GM12878 (cell line): ENCODE data around the gene PRDM15. TPM values are rescaled to one million over a fixed set of nuclear protein-coding genes. Genes with fewer than 3 reads are reported as not detected.

Experiments
- ATAC-seq: fragments of 200-7000 bp; cut with Tn5 transposase; 3 replicates; pipeline ENCODE4 v1.9.1; 2020; ENCODE audit warnings: mild to moderate bottlenecking, moderate library complexity
- BruUV-seq: library from RNA; stranded (reverse); fragments of 400-500 nt; replicated peaks from 2 replicates; lab custom pipeline; 2021; lab: Mats Ljungman, UMichigan
- CTCF ChIA-PET: fragments of 300-600 bp; sonication (Branson Sonifier 250); formaldehyde crosslinking; extraction: SDS; loops from one replicate; lab custom pipeline; 2021; ENCODE audit warnings: inconsistent platforms; lab: Yijun Ruan, JAX
- POLR2A ChIA-PET: fragments of 350-600 bp; formaldehyde crosslinking; extraction: SDS; loops from one replicate; lab custom pipeline; 2021; ENCODE audit warnings: inconsistent platforms; lab: Charles Lee
- RAD21 ChIA-PET: fragments of 300-600 bp; sonication (Branson Sonifier 250); formaldehyde crosslinking; loops from one replicate; lab custom pipeline; 2023; ENCODE audit warnings: antibody characterized with exemption; ENCODE audit not compliant: unreplicated experiment; lab: Charles Lee
- SMC1A ChIA-PET: fragments of 300-600 bp; sonication (Branson Sonifier 250); formaldehyde crosslinking; loops from one replicate; lab custom pipeline; 2023; ENCODE audit not compliant: unreplicated experiment, uncharacterized antibody; lab: Charles Lee
- DNase-seq: peaks from one replicate; pipeline ENCODE4 v3.0.0-alpha.2; 2011; ENCODE audit warnings: low read depth, low spot score
- FAIRE-seq: peaks from 3 replicates; lab custom pipeline; 2011; peaks lifted over from hg19 to GRCh38; lab: Jason Lieb, UNC
- H2AFZ ChIP-seq: 2 replicates; pipeline ENCODE4 v1.6.0; 2011; ENCODE audit warnings: low read depth, low read length, control low read depth; ENCODE audit not compliant: control insufficient read depth
- H3K27ac ChIP-seq: 2 replicates; pipeline ENCODE4 v1.5.1; 2011; ENCODE audit warnings: control low read depth; ENCODE audit not compliant: control insufficient read depth, insufficient read depth
- H3K27me3 ChIP-seq, 2 experiments: replicated peaks in 1 of 2; 2 replicates each; pipeline versions ENCODE4 v1.6.0 to v1.6.1; 2011; ENCODE audit warnings: low read length in 1 of 2; ENCODE audit not compliant: control insufficient read depth in 2 of 2, insufficient read depth in 2 of 2
- H3K36me3 ChIP-seq, 2 experiments: 2 replicates each; pipeline ENCODE4 v1.5.1; 2011; ENCODE audit warnings: low read length in 1 of 2; ENCODE audit not compliant: control insufficient read depth in 2 of 2, insufficient read depth in 2 of 2
- H3K4me1 ChIP-seq: 2 replicates; pipeline ENCODE4 v1.6.1; 2011; ENCODE audit warnings: mild to moderate bottlenecking, low read length, moderate library complexity, mixed read lengths; ENCODE audit not compliant: control insufficient read depth, insufficient read depth
- H3K4me2 ChIP-seq: 2 replicates; pipeline ENCODE4 v1.6.0; 2011; ENCODE audit warnings: control low read depth; ENCODE audit not compliant: control insufficient read depth, insufficient read depth
- H3K4me3 ChIP-seq: fragments of 200-600 bp; sonication (generic); 2 replicates; pipeline ENCODE4 v1.5.1; 2016
- H3K79me2 ChIP-seq: 2 replicates; pipeline ENCODE4 v1.6.0; 2011; ENCODE audit warnings: low read length; ENCODE audit not compliant: control insufficient read depth, insufficient read depth
- H3K9ac ChIP-seq: 2 replicates; pipeline ENCODE4 v1.8.0; 2011; ENCODE audit warnings: low read length, control low read depth, mixed read lengths; ENCODE audit not compliant: control insufficient read depth, insufficient read depth
- H3K9me3 ChIP-seq: replicated peaks from 3 replicates; pipeline ENCODE4 v1.5.1; 2011; ENCODE audit warnings: mild to moderate bottlenecking, low read length; ENCODE audit not compliant: control insufficient read depth, insufficient read depth
- H4K20me1 ChIP-seq: 2 replicates; pipeline ENCODE4 v1.6.0; 2011; ENCODE audit not compliant: control insufficient read depth, insufficient read depth
- CBFB ChIP-seq: IDR thresholded peaks from 2 replicates; pipeline ENCODE4 v1.6.1; 2016; ENCODE audit warnings: antibody characterized with exemption, low read depth
- CREB1 ChIP-seq: IDR thresholded peaks from 2 replicates; pipeline ENCODE4 v1.6.1; 2012; ENCODE audit warnings: low read depth, mild to moderate bottlenecking, inconsistent platforms
- EGR1 ChIP-seq, 2 experiments: IDR thresholded peaks; 1 replicate in 1 of 2; 2 replicates in 1 of 2; pipeline ENCODE4 v1.6.1; 2011 to 2012; ENCODE audit warnings: low read depth in 2 of 2, low read length in 2 of 2, borderline replicate concordance in 1 of 2, mild to moderate bottlenecking in 1 of 2, moderate library complexity in 1 of 2
- MEF2A ChIP-seq: IDR thresholded peaks from 2 replicates; pipeline ENCODE4 v1.6.1; 2011; ENCODE audit warnings: low read depth, mild to moderate bottlenecking, low read length, moderate library complexity; ENCODE audit not compliant: insufficient read depth
- NR2F1 ChIP-seq: fragments of 450-650 bp; conservative IDR thresholded peaks from 2 replicates; pipeline ENCODE4 v1.6.1; 2017; ENCODE audit warnings: mild to moderate bottlenecking
- RB1 ChIP-seq: fragments of 450-650 bp; formaldehyde crosslinking; IDR thresholded peaks from 2 replicates; pipeline ENCODE4 v1.6.1; 2017; ENCODE audit warnings: mild to moderate bottlenecking, borderline replicate concordance
- RUNX3 ChIP-seq: IDR thresholded peaks from 2 replicates; pipeline ENCODE4 v1.6.1; 2012; ENCODE audit warnings: low read length, inconsistent platforms
- SP1 ChIP-seq: IDR thresholded peaks from one replicate; pipeline ENCODE4 v1.6.1; 2011; ENCODE audit warnings: low read depth, low read length
- TAF1 ChIP-seq: IDR thresholded peaks from 2 replicates; pipeline ENCODE4 v1.6.1; 2011; ENCODE audit warnings: mild to moderate bottlenecking, low read depth, low read length, borderline replicate concordance
- TCF12 ChIP-seq: IDR thresholded peaks from 2 replicates; pipeline ENCODE4 v1.6.1; 2011; ENCODE audit warnings: low read depth, mild to moderate bottlenecking, low read length
- YY1 ChIP-seq: IDR thresholded peaks from 2 replicates; pipeline ENCODE4 v1.6.1; 2011; ENCODE audit warnings: low read depth, mild to moderate bottlenecking, low read length
- ZNF24 ChIP-seq: fragments of 450-650 bp; IDR thresholded peaks from 2 replicates; pipeline ENCODE4 v1.6.1; 2017; ENCODE audit warnings: antibody characterized with exemption, mild to moderate bottlenecking
- WGBS: methylation state at CpG from one replicate; pipeline ENCODE4 v1.1.6; 2016; ENCODE audit warnings: low lambda C conversion rate; ENCODE audit not compliant: insufficient replicate concordance, insufficient coverage; ENCODE audit errors: missing lambda C conversion rate; 5-methylcytosine and 5-hydroxymethylcytosine counted together
- in situ Hi-C: fragments of 300-500 bp; cut with MboI; formaldehyde crosslinking; loops from 9 replicates; pipeline ENCODE4 v1.14.3; 2018; ENCODE audit warnings: mixed read lengths
- intact Hi-C: fragments of 100-400 bp; cut with micrococcal nuclease; formaldehyde crosslinking; loops from one replicate; pipeline ENCODE4 v1.14.2; 2022; ENCODE audit not compliant: unreplicated experiment
- polyA plus RNA-seq, 11 experiments: library from polyadenylated mRNA; depleted of rRNA in 4 of 11; unstranded in 6 of 11; stranded (reverse) in 5 of 11; fragments of >200 nt; fragmentation: Nextera tagmentation in 4 of 11; fragmentation: Illumina TruSeq in 1 of 11; extraction: Ambion mirVana in 4 of 11; extraction: Trizol in 1 of 11; gene quantifications; 1 replicate in 1 of 11; 2 replicates in 10 of 11; pipeline versions ENCODE4 v1.2.1 to v1.2.3, GENCODE V29; 2011 to 2016; ENCODE audit warnings: inconsistent platforms in 2 of 11, missing spikeins in 2 of 11, low read depth in 1 of 11
- total RNA-seq, 4 experiments: library from RNA; depleted of rRNA in 3 of 4; stranded (reverse); fragments of >200 nt in 3 of 4; fragmentation: Illumina TruSeq in 1 of 4; extraction: Trizol in 1 of 4; gene quantifications; 2 replicates each; pipeline versions ENCODE4 v1.2.1 to v1.2.3, GENCODE V29; 2013 to 2021

The PRDM15 gene
- total and polyA plus RNA-seq, 10 of the 15 experiments (the other 5 are each of a cell fraction or from before 2014, with no cell fraction given), result 2.2 to 16.0 (median 8.6) TPM

DNA sequence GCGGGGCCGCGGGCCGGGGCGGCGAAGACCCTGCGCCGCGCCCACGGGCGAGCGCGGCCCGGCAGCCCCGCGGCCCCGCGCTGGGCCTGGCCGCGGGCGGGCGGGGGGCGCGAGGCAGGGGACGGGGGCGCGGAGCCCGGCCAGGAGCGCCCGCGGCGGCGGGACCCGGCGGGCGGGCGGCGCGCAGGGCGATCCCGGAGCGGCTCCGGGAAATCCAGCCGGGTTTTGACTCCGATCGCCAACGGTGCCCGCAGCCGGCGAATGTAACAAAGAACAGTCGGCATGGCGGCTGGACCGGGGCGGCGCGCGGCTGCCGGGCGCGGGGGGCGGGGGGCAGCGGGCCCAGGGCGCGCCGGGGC is 334 bp downstream of the PRDM15 start:
- no peak for FAIRE-seq
- peak overlapping the region; percentile 86; the same call in 1 of the 2 replicates for H3K27ac ChIP-seq
- H3K9me3 ChIP-seq, result no peaks in the 10 kb centered on the region
- H3K79me2 ChIP-seq, result peaks cover 42% of the 10 kb centered on the region
- peak overlapping the region; percentile 94; the same call in 1 of the 2 replicates for H3K4me3 ChIP-seq
- no peak overlapping the region for H2AFZ ChIP-seq
- peak overlapping the region; percentile 83; the same call in 1 of the 2 replicates for H3K9ac ChIP-seq
- H4K20me1 ChIP-seq, result no peaks in the 10 kb centered on the region
- no TSS peak for BruUV-seq
- peaks cover 17% of the 10 kb centered on the region for H3K4me1 ChIP-seq
- TF ChIP-seq RUNX3, result peak; percentile 55
- peak in 1 of 2 experiments; percentile 63; a peak in 2 of 3 replicates for TF ChIP-seq EGR1 (IDR thresholded peaks at IDR 0.05; ENCODE audit: borderline replicate concordance in 1 of 2, low read depth in 2 of 2, low read length in 2 of 2)
- peak; percentile 53; the same call in 1 of the 2 replicates for TF ChIP-seq TCF12
- TF ChIP-seq ZNF24, result no peak
- TF ChIP-seq YY1, result peak; percentile 90
- TF ChIP-seq NR2F1, result no peak
- TF ChIP-seq MEF2A, result 0 out of 2 replicates have a peak, but pooled peaks have one; percentile 9
- no peak for TF ChIP-seq RB1
- TF ChIP-seq CBFB, result 0 out of 2 replicates have a peak, but pooled peaks have one; percentile 14
- peak; percentile 65; the same call in 1 of the 2 replicates for TF ChIP-seq TAF1
- TF ChIP-seq CREB1, result 0 out of 2 replicates have a peak, but pooled peaks have one; percentile 9
- peak; percentile 96 for TF ChIP-seq SP1
- POLR2A ChIA-PET, result interaction anchor here (0.6 to 3.8 kb wide), 4 partner anchors 16 to 166 kb away, joined by 3 to 28 read pairs (median 3); no protein-coding TSS in a partner anchor
- 0% methylated on average over 4 of the region's 65 CpGs for WGBS
- RAD21 ChIA-PET, result interaction anchor here (1.2 to 3.7 kb wide), 4 partner anchors 12 to 238 kb away, joined by 4 to 39 read pairs (median 16); no protein-coding TSS in a partner anchor
- intact Hi-C loops (loop anchor here (1.0 to 5.0 kb wide), 3 partner anchors 14 to 238 kb away; no protein-coding TSS in a partner anchor), in situ Hi-C loops (no loop called here)
- ATAC-seq, result peak; percentile 47
- CTCF ChIA-PET, result interaction anchor here (1.9 to 3.6 kb wide), 4 partner anchors 16 to 238 kb away, joined by 6 to 21 read pairs (median 10); no protein-coding TSS in a partner anchor
- no peak for DNase-seq
- H3K27me3 ChIP-seq, result no peaks in the 10 kb centered on the region
- no peaks in the 10 kb centered on the region for H3K36me3 ChIP-seq
- SMC1A ChIA-PET, result interaction anchor here (1.1 to 4.6 kb wide), 6 partner anchors 42 to 185 kb away, joined by 4 to 51 read pairs (median 6); no protein-coding TSS in a partner anchor
- H3K4me2 ChIP-seq, result no peak overlapping the region; the same call in 1 of the 2 replicates
